ENCODE data around the gene FBLN1. TPM values are rescaled to one million over a fixed set of nuclear protein-coding genes. Genes with fewer than 3 reads are reported as not detected.
"Not testable (repeated sequence)": the region's sequence is repeated elsewhere in the genome, so short reads cannot be mapped to it uniquely, and the experiment has no call there.

Gene FBLN1
- polyA plus RNA-seq, 1 experiment = 241 TPM

DNA sequence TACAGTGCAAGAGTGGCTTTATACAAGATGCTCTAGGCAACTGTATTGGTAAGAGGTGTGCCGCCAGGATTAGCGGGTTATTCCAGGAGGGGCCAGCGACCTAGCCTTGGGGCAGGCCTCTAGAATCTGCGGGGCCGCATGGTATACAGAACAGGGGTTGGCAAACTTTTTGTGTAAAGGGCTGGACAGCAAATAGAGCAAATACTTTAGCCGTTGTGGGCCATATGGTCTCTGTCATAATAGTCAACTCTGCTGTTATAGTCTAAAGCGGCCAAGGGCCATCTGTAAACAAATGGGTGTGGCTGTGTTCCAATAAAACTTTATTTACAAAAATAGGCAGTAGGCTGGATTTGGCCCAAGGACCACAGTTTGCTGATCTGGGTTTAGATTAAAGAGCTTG is 32.6 kb downstream of the FBLN1 start:
- Histone ChIP-seq H3K27ac (ENCODE audit: low read depth, low read length) (peak overlapping the region; percentile 78), H3K4me3 (ENCODE audit: low read depth, low read length) (no peak overlapping the region), H3K9me3 (ENCODE audit: control insufficient read depth, insufficient read depth, low read length) (no peaks in the 10 kb centered on the region; the same call in 1 of the 2 replicates), H3K27me3 (ENCODE audit: control insufficient read depth, insufficient read depth, low read length) (no peaks in the 10 kb centered on the region)
- CTCF ChIA-PET = interaction anchor here (1.4 to 2.3 kb wide), 2 partner anchors 13 to 17 kb away, joined by 6 to 11 read pairs; no protein-coding TSS in a partner anchor
- TF ChIP-seq, protein P1, sequence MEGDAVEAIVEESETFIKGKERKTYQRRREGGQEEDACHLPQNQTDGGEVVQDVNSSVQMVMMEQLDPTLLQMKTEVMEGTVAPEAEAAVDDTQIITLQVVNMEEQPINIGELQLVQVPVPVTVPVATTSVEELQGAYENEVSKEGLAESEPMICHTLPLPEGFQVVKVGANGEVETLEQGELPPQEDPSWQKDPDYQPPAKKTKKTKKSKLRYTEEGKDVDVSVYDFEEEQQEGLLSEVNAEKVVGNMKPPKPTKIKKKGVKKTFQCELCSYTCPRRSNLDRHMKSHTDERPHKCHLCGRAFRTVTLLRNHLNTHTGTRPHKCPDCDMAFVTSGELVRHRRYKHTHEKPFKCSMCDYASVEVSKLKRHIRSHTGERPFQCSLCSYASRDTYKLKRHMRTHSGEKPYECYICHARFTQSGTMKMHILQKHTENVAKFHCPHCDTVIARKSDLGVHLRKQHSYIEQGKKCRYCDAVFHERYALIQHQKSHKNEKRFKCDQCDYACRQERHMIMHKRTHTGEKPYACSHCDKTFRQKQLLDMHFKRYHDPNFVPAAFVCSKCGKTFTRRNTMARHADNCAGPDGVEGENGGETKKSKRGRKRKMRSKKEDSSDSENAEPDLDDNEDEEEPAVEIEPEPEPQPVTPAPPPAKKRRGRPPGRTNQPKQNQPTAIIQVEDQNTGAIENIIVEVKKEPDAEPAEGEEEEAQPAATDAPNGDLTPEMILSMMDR (IDR thresholded peaks at IDR 0.05; ENCODE audit: low read depth, low read length) = no peak
- DNase-seq (ENCODE audit: low read depth, low spot score) = no peak
- POLR2A ChIA-PET = interaction anchor here (0.7 to 2.9 kb wide), 6 partner anchors 9 to 97 kb away, joined by 3 to 15 read pairs (median 7); partner anchors contain the start of gene FBLN1

DNA sequence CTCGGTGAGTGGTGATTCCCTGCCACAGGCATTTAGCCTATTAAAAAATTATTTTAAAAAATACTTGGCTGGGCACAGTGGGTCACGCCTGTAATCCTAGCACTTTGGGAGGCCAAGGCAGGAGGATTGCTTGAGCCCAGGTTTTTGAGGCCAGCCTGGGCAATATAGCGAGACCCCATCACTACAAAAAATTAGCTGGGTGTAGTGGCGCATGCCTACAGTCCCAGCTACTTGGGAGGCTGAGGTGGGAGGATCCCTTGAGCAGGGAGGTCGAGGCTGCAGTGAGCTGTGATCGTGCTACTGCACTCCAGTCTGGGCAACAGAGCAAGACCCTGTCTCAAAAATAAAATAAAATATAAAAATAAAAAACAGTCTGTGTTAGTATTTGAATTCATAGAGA is 33.2 kb downstream of the FBLN1 start:
- not testable (repeated sequence) for H3K27me3 ChIP-seq (ENCODE audit: control insufficient read depth, insufficient read depth, low read length); H3K4me3 ChIP-seq (ENCODE audit: low read depth, low read length); H3K9me3 ChIP-seq (ENCODE audit: control insufficient read depth, insufficient read depth, low read length); DNase-seq (ENCODE audit: low read depth, low spot score)
- ChIA-PET CTCF (interaction anchor here (1.4 to 2.3 kb wide), 2 partner anchors 13 to 16 kb away, joined by 6 to 11 read pairs; no protein-coding TSS in a partner anchor), POLR2A (interaction anchor here (0.7 to 2.9 kb wide), 4 partner anchors 14 to 61 kb away, joined by 3 to 15 read pairs (median 11); partner anchors contain the start of gene FBLN1)
- peak overlapping the region; percentile 78 for H3K27ac ChIP-seq (ENCODE audit: low read depth, low read length)

DNA sequence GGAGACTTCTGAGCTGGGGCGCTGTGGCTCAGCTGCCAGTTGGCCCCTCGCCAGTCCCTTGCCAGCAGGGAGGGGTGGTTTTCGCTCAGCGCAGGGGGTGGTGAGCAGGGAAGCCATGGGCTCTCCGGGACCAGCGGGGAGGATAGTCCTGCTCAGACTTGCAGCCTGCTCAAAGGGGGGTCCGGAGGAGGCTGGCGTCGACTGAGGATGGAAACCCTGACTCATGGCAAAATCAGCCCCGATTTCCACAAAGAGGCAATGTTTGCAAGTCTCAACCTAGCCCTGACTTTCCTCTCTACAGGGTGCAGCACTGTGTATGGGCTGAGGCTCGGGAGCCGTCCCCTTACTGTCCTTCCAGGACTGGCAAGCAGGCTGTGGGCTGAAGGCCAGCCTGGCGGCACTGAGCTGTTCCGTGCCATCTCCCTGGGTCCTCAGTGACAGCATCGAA is 35.1 kb downstream of the FBLN1 start:
- Histone ChIP-seq H3K27ac (ENCODE audit: low read depth, low read length) (peak overlapping the region; percentile 61), H3K4me3 (ENCODE audit: low read depth, low read length) (no peak overlapping the region), H3K27me3 (ENCODE audit: control insufficient read depth, insufficient read depth, low read length) (no peaks in the 10 kb centered on the region), H3K9me3 (ENCODE audit: control insufficient read depth, insufficient read depth, low read length) (no peaks in the 10 kb centered on the region; the same call in 1 of the 2 replicates)
- peak; percentile 59 for DNase-seq (ENCODE audit: low read depth, low spot score)
- CTCF ChIA-PET = interaction anchor here (0.7 to 2.9 kb wide), 3 partner anchors 11 to 80 kb away, joined by 3 to 13 read pairs (median 8); no protein-coding TSS in a partner anchor
- POLR2A ChIA-PET = interaction anchor here (1.0 to 1.6 kb wide), 3 partner anchors 21 to 40 kb away, joined by 3 to 5 read pairs (median 3); no protein-coding TSS in a partner anchor
- TF ChIP-seq, protein P1 (IDR thresholded peaks at IDR 0.05; ENCODE audit: low read depth, low read length) = no peak

DNA sequence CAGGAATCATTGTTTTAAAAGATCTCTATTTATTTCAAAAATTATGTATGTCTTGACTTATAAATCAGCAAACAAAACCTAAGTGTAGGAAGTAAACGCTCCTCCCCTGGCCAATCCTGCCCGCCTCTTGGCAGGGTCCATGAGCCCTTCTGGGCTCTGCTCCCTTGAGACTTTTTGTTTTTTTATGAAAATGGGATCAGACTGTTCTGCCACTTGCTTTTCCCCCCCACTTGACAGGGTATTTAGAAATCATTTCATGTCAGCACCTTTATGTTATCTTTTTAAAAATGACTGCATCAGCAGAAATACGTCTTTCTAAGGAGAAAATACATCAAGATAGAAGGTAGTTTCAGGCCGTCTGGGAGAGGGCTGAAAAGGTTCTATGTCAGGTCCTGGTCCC is 35.6 kb downstream of the FBLN1 start:
- Histone ChIP-seq H3K27me3 (ENCODE audit: control insufficient read depth, insufficient read depth, low read length) (no peaks in the 10 kb centered on the region), H3K9me3 (ENCODE audit: control insufficient read depth, insufficient read depth, low read length) (no peaks in the 10 kb centered on the region; the same call in 1 of the 2 replicates), H3K27ac (ENCODE audit: low read depth, low read length) (peak overlapping the region; percentile 61), H3K4me3 (ENCODE audit: low read depth, low read length) (no peak overlapping the region)
- CTCF ChIA-PET = interaction anchor here (0.7 to 2.9 kb wide), 3 partner anchors 11 to 80 kb away, joined by 3 to 13 read pairs (median 8); no protein-coding TSS in a partner anchor
- POLR2A ChIA-PET = no interaction called here
- TF ChIP-seq, protein P1 (IDR thresholded peaks at IDR 0.05; ENCODE audit: low read depth, low read length) = no peak
- no peak for DNase-seq (ENCODE audit: low read depth, low spot score)

DNA sequence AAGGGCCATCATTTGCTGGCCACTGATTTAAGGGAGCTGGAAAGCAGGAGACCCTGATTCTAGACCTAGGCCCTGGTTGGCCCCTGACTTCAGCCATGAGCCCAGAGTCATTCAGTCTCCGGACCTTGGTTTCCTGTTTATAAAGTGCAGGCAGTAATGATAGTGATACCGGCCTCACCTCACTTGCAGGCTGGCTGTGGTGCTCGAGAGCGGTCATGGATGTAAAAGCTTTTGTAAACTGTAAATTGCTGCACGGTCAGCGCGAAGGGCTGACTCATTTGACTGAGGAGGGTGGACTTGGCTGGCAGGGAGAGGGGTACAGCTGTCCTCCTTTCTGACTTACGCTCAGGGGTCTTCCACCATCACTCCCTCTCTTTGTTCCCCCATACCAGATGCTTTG is 37.4 kb downstream of the FBLN1 start:
- ChIA-PET CTCF (no interaction called here), POLR2A (no interaction called here)
- Histone ChIP-seq H3K4me3 (ENCODE audit: low read depth, low read length) (no peak overlapping the region), H3K27me3 (ENCODE audit: control insufficient read depth, insufficient read depth, low read length) (no peaks in the 10 kb centered on the region), H3K9me3 (ENCODE audit: control insufficient read depth, insufficient read depth, low read length) (no peaks in the 10 kb centered on the region; the same call in 1 of the 2 replicates), H3K27ac (ENCODE audit: low read depth, low read length) (no peak overlapping the region)
- DNase-seq (ENCODE audit: low read depth, low spot score) = no peak
- TF ChIP-seq, protein P1 (IDR thresholded peaks at IDR 0.05; ENCODE audit: low read depth, low read length) = no peak

Measured in AG04450 (cell line).